Stimulated activated CD8-positive, alpha-beta memory T cell treated with anti-CD3 and anti-CD28 coated beads, Interleukin-15, amount 100 ng/mL, for 4 hours (primary cell): ENCODE measurements around the gene ATP6AP1.
"Not testable (repeated sequence)": the region's sequence is repeated elsewhere in the genome, so short reads cannot be mapped to it uniquely, and the experiment has no call there.

Experiments
- DNase-seq, 2 donors: peaks; one replicate each; pipeline ENCODE4 v3.0.0-alpha.2; 2020; ENCODE audit warnings: low read depth in 2 of 2

Gene ATP6AP1

DNA sequence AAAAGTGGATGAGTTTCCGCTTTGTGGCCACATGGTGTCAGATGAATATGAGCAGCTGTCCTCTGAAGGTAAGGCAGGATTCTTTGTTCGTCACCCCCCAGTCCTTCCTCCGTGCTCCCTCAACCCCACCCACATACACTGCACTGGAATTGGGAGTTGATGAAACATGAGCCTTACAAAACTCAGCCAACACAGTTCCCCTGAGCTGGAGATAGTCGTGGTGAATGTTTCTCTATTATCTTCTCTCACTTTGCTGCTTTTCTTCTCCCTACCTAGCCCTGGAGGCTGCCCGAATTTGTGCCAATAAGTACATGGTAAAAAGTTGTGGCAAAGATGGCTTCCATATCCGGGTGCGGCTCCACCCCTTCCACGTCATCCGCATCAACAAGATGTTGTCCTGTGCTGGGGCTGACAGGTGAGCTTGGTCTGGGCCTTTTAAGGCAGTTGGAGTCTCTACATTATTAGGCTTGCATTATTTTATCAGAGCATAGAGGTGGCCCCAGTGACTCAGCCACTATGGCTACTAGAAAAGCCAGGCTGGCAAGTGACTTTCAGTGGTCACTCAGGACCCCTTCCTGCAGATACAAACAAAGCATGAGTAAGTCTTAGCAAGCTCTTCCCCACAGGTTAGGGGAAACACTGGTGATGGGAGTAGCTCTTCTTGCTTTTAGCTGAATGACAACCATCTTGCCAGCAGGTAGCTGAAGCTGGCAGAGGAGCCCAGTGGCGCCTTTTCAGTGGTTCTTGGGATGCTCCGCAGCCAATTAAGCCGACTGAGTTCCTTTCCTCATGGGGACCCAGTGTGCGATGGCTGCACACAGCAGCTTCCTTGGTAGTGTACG is 28.7 kb upstream of the ATP6AP1 start:
- DNase-seq, result no peak

DNA sequence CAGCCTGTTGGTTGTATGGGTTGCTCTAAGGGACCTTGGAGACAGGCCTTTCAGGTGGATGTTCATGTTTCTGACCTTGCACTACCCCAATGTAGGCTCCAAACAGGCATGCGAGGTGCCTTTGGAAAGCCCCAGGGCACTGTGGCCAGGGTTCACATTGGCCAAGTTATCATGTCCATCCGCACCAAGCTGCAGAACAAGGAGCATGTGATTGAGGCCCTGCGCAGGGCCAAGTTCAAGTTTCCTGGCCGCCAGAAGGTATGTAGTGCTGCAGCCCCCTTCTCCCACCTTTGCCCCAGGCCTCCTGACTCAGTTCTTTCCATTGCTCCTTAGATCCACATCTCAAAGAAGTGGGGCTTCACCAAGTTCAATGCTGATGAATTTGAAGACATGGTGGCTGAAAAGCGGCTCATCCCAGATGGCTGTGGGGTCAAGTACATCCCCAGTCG is 28.1 kb upstream of the ATP6AP1 start:
- not testable (repeated sequence) for DNase-seq

DNA sequence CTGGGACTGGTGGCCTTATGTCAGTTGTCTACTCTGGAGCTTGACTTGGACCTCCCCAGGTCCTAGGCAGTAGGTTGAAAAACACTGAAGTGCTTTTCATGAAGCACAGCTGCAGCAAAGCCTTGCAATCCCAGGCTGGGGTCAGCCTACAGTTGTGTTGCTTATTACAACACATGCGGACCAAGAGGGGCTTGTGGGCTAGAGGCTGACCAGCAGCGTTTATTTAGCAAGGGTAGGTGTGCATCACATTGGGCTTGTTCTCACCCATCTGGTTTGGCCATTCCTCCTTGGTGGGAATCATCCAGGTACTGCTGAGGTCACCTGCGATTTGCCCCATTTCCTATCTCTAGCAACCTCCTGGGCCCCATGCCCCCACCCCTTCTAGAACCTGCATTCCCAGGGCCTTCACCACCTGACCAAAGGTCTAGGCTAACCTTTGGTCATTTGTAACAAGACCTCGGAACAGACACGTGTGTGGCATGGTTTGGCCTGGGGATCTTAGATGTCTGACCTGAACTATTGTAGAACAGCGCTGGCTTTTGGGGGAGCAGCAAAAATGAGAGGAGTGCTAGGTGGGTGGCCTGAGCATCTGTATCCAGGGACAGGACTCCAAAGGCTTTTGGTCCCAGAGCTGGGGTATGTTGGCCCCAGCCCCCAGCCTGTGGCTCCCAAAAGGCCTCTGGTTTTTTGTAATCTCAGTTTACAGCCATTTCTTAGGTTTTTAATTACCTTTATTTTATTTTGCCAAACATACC is 27.3 kb upstream of the ATP6AP1 start:
- no peak for DNase-seq

DNA sequence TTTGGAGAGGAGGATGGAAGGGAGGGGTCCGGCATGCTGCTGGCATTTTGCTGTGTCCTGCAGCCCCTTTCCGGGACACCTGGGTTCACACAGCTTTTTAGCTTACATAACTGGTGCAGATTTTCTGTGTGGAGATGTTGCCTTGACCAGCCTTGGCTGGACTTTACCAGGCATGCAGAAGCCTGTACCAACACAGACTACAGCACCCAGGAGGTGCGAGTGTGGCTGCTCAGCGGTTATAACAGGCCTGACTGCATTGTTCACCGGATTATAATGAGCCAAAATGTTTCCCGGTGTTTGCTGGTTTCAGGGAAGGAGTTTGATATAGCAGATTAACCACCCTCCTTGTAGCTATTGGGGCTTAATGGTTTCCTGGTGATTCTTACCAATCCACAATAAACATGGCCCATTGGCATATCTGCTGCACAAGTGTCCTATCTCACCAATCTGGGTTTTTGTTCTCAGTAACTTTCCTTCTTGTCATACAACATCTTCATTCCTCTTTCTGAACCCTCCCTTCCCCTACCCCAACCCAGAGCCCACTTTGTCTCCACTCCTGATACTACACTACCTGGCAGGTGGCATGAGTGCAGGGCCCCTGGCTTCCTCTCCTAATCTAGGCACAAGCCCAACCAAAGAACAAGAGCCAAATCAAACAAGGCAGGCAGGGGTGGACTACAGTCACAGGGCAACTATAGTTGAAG is 26.4 kb upstream of the ATP6AP1 start:
- no peak for DNase-seq

DNA sequence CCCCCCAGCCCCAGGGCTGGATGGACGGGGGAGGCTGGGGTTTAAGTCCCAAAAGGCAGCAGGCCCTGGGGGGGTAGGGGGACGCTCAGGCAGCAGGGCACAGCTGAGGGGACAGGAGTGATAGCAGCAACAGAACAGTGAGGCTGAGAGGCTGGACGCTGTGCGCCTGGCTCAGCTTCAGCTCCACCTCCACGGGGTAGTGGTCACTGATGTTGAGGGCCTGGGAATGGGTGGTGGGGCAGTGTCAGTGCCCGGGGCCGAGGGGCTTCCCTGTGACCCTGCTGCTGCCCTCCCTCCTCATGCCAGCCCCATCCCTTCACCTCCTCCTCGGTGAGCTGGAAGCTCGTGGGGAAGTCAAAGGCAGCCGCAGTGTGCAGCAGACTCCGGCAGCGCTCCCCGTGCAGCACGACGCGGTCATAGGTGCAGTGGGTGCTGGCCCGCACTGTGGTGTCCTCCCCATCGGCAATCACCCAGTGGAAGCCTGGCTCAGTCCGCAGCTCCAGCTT is 25.8 kb upstream of the ATP6AP1 start:
- DNase-seq, result no peak

DNA sequence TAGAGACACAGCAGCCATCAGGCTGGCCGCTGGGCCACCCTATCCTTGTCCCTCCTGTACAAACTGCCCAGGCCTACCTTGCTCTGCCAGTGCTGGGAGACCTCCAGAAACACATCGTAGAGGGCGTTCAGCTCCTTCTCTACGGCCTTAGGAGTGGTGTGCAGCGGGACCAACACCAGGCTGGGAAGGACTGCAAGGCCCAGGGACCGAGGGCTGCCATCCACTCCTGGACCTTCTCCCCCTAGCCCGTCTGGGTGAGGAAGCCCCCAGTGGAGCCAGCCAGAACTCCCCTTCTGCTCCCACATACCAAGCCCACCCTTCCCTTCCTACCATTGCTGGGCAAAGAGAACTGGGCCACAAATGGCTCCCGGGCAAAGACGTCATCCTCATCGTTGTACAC is 25.3 kb upstream of the ATP6AP1 start:
- DNase-seq, result no peak

DNA sequence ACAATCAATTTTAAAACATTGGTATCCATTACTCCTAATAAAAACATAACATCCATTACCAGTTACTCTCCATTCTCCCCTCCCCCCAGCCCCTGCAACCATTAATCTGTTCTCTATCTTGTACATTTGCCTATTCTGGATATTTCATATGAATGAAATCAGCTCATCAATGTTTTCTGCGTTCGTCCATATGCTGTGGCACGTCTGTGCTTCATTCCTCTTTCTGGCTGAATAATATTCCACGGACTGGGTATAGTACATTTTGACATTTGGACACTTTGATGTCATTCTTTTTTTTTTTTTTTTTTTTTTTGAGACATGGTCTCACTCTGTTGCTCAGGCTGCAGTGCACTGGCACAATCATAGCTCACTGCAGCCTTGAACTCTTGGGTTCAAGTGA is 24.6 kb upstream of the ATP6AP1 start:
- no peak for DNase-seq

DNA sequence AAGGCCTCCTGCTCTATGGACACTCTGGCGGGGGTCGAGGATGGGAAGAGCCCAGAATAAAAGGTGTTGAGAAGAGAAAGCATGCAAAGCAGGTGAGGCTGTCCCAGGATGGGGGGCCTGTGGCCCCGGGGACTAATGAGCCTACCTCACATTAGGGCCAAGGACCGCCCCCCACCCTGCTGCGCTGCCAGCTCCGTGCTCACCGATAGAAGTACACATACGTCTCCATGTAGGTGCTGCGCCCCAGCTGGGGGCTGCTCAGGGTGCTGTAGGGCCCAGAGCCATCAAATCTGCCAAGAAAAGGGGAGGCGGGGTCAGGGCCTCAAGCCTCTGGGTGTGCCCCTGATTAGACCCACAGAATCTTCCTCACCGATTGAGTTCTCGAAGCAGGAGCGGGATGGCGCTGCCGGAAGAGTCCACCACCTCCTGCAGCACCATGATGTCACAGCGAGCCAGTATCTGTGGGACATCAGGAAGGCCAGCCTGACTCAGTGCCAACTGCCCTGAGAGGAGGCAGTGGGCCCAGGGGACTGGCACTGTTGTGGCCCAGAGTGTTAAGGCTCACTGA is 23.8 kb upstream of the ATP6AP1 start:
- no peak for DNase-seq

DNA sequence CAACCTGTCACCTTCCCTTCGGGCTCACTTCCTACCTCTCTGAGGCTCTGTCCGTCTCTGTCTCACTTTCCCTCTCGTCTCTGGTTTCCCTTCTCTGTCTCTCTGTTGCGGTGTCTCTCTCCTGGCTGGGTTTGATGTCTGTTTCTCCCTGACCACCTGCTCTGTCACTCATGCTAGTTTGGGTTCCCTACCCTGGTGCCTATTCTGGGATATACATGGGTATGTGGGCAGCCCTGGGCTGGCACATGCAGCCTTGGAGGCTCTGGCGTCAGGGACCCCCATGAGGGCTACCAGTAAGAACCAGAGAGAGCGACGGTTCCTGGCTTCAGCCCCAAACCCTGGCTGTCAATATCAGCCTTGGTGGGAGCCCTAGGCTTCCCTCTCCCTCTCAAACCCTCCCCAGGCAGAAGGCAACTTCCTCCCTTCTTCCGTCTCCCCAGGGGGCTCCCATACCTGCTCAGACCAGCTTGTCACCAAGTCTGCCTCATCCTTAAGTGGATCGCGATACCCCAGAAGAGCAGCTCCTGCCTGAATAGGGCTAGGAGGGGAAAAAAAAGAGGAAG is 19.7 kb upstream of the ATP6AP1 start:
- DNase-seq, result no peak

DNA sequence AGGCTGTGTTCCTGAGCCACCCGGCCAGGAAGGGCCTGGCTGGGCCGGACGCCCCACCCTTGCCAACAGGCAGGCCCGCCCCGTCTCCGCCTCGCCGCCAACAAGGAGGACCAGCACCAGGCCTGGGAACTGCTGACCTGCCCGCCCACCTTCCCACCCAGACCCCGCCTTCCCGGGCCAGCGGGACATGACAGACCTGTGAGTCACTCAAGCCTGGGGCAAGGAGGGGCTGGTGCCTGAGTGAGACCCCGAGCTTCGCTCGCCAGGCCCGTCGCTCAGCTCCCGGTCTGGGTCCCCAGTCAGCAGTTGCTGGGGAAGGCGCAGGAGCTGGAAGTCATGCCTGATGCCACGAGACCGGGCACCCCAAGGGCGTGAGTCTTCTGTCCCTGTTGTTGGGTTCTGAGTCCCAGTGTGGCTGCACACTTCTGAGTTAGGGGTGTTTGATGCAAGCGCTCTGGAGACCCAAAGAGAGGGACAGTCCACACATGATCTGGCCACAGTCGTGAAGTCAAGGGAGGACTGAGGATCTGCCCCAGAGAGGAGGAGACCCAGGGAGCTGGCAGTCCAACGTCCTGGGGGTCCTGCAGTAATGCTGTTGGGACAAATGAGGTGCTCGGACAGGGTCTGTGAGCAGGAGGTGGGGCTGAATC is 19.1 kb upstream of the ATP6AP1 start, which contains the start of gene DNASE1L1:
TSS of gene DNASE1L1 (minus strand) at position 33 of the 650 bp plus-strand sequence. CDS start 3,686 bp downstream, outside the sequence.
- no peak for DNase-seq

DNA sequence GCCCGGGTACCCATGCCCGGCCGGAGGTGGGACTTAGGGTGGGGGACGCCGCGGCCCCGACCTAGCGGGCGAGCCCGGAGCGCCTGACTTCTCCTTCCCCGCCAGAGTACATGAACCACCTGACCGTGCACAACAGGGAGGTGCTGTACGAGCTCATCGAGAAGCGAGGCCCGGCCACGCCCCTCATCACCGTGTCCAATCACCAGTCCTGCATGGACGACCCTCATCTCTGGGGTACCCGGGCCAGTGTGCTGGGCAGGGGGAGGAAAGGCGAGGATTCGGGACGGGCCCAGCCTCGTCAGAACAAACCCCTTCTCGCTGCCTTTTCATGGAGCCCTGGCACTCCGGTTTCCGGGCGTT is 16.5 kb upstream of the ATP6AP1 start:
- DNase-seq, result no peak

DNA sequence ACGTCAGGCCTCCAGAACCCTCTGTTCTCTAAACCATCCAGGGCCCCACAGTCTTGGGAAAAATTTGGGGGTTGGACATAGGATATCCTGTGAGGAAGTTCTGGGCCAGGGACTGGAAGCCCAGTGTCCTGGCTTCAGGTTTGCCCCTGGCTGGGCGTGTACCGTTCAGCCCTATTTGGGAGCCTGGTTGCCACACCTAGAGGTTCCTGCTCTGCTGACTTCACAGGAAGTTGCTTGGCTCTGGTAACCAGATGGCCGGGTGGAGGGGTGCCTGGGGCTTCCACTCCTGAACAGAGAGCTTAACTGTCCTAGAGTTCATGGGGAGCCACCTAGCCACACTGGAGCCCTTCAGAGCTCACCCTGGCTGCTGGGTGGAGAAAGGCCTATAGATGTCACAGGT is 16.0 kb upstream of the ATP6AP1 start:
- no peak for DNase-seq

DNA sequence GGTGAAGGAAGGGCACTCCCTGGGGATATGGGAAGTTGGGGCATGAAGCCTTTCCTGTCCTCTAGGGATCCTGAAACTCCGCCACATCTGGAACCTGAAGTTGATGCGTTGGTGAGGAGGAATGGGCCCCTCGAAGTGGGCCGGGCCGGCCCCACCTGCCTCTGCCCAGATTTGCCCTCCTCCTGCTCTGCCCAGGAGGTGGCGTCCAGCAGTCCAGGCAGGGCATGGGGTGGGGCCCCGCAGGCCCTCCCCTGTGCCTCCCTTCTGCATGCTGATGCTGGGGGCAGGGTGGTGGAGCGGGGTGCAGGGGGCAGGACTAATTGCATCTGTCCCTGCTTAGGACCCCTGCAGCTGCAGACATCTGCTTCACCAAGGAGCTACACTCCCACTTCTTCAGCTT is 15.3 kb upstream of the ATP6AP1 start:
- no peak for DNase-seq

DNA sequence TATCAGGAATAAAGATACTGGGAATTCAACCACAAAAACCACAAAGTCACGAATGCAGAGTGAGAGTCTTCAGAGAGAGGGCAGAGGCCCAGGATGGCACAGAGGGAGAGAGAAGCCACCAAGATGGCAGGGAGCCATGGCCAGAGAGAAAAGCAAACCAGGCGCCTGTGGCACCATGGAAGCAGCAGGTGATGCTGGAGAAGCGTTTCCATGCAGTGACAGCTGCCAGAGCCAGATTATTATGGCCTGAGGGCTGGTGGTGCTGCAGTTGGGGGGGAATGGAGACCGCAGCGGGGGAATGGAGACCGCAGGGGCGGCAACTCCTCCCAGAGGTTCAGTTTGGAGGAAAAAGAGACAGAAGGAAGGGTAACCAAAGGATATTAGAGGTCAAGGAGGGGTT is 11.3 kb upstream of the ATP6AP1 start:
- DNase-seq, result no peak

DNA sequence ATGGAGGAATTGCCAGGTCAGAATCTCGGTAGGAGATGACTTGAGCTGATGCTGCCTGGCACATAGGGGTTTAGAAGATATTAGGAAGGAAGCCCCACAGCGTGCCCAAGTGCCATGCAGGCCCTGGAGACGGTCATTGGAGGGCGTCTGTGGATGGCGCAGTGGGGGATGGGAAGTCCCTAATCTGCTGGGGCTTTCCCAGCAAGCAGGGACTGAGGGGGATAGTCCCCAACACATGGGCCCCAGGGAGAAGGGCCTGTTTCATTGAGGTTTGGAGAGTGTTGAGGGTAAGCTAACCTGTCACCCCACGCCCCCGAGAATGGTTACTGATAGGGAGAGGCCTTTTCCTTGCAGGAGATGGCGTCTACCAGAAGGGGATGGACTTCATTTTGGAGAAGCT is 9.3 kb upstream of the ATP6AP1 start:
- no peak for DNase-seq

DNA sequence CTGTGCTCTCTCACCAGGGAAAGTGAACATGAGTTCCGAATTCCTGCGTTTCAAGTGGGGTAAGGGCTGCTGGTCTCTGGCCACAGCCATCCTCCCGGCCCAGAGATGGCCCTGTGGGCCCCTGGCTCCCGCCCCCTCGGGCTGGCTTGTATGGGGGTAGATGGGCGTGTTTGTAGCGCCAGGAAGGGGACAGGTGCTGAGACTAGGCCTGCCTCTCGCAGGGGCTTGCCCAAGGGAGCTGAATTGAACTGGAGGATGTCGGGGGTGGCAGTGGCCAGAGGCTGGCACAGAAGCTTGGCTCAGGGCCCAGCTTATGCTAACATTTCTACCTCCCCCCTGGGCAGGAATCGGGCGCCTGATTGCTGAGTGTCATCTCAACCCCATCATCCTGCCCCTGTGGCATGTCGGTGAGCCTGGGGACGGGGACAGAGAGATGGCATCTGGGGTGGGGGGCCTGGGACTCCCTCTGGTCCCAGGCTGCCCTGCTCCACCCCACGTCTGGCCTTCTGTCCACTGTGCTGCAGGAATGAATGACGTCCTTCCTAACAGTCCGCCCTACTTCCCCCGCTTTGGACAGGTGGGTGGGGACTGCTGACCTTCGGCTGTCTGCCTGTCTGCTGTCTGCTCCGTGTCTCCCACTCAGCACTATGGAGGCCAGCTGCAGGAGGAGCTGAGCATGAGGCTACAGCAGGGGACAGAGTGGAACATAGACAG is 8.6 kb upstream of the ATP6AP1 start:
- no peak for DNase-seq

DNA sequence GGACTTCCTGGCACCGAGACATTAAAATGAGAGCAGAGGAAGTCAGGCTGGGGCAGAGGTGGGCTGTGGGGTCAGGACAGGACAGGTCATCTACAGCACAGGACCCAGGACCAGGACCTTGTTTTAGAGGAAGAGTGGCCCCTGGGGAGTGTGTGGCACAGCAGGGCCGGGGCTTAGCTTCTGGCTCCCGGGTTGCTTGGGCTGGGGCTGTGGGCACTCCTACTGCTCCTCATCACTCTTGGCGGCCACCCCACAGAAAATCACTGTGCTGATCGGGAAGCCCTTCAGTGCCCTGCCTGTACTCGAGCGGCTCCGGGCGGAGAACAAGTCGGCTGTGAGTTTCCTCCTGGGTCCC is 8.1 kb upstream of the ATP6AP1 start:
- DNase-seq, result no peak

DNA sequence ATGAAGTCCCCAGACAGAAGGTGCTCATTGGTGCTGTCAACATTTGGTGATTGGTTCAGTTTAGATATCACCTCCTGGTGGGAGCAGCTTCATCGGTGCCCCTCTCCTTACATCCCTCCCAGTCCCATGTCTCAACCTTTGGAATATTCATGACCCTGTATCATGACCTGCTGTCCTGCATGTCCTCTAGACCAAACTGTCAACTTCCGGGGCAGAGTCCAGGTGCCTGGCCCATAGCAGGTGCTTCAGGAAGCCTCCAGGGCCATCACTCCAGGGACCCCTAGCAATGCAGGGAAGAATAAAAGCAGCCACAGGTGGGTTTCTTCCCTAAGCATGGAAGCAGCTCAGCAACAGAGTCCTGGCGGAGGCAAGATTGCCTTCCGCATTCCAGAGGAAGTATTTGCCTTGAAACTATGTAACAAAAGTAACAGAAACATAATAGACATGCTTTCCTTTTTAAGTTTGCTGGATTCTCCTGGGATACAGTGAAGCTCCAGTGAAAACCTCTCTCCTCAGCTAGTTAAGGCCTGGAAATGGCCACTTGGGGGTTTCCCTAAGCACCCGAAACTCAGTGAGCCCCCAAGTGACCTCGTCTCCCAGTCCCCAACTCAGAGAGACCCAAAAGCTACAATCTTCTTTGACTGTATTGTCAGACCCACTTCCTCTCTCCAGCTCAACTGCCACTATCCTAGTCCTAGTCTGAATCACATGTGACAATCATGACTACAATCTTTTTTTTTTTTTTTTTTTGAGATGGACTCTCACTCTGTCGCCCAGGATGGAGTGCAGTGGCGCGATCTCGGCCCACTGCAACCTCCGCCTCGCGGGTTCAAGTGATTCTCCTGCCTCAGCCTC is 1.3 kb upstream of the ATP6AP1 start:
- no peak for DNase-seq

DNA sequence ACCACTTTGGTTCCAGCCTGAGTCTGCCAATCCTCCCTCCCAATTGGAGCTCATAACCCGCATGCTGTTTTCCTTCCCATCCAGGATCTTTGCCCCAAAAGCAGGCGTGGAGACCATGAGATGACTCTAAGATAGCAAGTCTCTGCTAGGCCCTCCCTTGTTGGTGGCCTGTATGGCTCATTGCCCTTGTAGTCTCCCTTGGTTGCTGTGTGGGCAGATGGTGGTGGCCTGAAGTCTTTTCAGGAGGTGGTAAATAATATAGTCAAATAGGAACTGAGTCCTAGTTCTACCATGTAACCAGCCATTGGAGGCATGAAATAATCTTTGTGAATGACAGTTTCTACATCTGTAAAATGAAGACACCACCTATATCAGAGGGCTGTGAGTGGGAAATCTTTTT is 1.2 kb downstream of the ATP6AP1 start:
- no peak for DNase-seq

DNA sequence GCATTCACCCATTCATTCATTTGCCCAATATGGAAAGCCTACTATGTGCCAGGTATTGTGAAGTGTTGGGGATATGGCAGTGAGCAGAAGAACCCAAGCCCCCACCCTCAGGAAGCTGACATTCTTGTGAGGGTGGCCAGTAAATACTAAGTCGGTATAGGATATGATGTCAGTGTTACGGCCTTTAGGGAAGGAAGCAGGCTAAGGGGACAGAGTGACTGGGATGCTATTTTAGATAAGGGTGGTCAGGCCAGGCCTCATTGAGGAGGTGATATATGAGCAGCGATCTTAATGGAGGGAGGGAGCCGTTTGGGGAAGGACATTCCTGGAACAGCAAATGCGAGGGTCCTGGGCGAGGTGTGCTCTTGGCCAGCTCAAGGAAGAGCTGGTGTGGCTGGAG is 2.0 kb downstream of the ATP6AP1 start:
- DNase-seq, result no peak
